Activated T-cell treated with anti-CD3 and anti-CD28 coated beads, Interleukin-2, amount 50 U/mL, for 48 hours (primary cell): Measurements from ENCODE around the gene SLBP.

Experiments
- DNase-seq, 2 experiments: peaks; one replicate each; pipeline ENCODE4 v3.0.0-alpha.2; 2020

Gene SLBP

DNA sequence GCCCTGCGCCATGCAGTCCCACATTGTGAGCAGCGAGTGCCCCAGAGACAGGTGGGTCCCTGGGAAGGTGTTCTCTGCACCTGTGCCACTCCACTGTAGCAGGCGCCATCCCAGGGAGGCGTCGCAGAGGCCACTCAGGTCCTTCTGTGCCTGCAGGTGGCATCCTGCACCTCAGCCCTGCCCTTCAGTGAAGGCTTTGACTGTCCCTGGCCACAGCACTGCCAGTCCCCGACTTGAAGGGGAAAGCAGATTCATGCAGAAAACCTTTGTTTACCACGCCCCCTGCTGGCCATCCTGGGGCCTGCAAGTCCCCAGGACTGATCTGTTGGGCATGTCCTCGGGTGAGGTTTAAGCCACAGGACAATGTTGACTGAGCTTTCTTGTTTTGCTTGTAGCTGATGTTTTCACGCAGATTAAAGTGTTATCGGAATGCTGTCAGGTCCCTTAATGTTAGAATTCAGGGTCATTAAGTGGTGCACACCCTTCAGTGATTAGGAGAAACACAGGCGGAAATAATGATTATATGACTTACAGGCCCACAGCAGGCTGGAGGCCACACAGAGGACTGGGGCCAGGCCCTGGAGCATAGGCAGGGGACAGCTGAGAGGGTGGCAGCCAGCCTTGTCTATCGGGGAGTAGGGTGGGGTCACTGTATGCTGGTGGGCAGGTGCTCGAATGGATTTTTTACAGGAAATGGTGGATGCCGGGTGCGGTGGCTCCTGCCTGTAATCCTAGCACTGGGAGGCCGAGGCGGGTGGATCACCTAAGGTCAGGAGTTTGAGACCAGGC is 14.2 kb upstream of the SLBP start:
- peak; percentile 93 to 94 for DNase-seq

DNA sequence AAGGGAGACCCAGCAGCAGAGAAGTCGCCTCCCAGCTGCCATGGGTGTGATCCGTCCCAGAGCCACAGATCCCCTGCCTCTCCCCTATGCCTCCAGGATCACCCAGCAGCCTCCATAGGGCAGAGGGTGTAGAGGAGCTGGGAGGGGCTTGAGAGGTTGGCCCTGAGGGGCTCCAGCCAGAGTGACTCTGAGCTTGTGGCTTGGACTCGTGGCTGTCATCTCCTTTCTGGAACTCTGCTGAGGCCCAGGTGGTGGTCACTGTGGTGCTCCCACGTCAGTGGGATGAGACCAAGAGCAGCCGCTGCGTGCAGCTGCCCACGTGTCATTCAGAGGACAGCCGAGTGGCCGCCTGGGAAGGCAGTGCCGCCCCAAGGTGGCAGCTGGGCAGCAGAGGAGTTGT is 13.4 kb upstream of the SLBP start:
- DNase-seq: no peak

DNA sequence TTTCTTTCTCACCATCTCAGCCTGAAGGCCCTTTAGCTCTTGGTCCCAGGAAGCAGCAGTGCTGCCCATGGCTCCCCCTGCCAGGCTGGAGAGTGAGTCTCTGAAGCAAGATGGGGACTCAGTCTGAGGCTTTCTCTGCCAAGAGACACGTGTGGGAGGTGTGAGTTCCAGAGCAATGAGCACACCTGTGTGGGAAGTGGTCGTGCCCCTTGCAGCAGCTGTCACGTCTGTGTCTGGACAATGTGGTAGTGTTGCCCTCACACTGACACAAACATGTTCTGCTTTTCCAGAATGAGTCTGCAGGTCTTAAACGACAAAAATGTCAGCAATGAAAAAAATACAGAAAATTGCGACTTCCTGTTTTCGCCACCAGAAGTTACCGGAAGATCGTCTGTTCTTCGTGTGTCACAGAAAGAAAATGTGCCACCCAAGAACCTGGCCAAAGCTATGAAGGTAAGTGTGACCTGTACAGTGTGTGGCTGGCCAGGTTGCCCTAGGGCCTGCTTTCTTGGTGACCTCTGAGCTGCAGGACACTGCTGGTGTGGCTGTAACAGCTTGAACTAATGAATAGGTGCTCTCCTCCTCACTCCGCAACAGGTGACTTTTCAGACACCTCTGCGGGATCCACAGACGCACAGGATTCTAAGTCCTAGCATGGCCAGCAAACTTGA is 11.1 kb upstream of the SLBP start:
- DNase-seq: peak; percentile 75 to 78

DNA sequence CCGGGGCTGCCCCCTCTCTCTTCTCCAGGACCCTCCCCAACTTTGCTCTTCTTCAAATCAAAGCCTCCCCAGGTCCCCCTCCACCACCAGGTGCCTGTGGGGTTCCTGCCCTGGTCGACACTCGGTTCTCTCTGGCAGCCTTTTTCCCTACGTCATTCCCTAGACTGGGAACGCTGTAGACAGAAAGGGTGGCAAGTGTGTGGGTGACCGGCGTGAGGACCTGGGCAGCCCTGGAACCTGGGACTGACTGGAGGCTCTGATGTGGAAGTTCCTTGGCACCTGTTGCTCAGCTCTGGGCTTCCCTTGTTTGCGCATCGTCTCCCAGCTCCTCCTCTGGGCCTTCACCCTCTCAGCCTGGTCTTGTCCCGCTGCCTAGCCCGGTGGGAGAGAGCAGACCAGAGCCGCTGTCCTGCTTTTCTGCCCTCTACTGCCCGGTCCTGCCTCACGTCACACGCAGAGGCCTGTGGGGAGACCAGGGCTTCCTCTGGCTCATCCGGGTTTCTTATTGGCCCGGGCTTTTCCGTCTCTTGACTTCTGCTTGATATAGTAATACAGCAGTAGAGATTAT is 10.5 kb upstream of the SLBP start:
- DNase-seq: no peak

DNA sequence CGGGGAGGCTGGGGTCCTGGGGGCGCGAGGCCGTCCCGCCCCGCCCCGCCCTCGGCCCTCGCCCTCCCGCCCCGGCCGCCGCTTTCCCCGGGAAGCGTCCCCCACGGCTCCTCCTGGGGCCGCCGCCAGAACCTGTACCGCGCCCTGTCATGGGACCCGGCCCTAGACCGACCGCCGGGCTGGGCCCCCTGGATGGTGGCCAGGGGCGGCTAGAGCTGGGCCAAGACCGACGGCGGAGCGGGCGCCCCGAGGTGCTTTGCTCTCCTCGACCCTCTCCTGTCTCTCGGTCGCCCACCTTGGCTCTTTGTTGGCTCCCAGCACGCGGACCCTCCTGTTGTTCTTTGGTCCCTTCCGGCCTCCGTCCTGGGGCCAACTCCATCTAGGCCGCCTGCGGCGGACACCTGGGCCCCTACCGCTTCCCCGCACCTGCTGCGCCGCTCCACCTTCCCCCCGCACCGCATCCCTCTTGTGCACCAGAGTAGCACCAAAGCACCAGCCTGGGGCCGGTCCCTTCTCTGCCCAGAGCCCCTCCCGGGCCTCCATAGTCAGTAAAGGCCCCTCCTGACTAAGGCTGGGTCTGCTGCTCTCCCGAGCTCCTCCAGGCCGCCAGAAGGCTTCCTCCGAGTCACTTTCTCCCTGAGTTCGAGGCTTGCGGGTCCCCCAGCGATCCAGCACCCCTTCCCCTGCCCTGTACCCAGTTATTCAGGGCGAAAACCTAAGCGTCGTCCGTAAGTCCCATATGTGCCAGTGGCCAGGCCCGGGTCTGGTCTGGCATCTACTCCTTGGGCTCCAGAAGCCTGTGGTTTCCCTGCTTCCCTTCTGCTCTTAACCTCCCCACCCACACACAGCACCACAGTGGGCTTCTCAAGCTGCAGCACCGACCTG is 9.8 kb upstream of the SLBP start:
- peak in 1 of 2 experiments; percentile 56 for DNase-seq

DNA sequence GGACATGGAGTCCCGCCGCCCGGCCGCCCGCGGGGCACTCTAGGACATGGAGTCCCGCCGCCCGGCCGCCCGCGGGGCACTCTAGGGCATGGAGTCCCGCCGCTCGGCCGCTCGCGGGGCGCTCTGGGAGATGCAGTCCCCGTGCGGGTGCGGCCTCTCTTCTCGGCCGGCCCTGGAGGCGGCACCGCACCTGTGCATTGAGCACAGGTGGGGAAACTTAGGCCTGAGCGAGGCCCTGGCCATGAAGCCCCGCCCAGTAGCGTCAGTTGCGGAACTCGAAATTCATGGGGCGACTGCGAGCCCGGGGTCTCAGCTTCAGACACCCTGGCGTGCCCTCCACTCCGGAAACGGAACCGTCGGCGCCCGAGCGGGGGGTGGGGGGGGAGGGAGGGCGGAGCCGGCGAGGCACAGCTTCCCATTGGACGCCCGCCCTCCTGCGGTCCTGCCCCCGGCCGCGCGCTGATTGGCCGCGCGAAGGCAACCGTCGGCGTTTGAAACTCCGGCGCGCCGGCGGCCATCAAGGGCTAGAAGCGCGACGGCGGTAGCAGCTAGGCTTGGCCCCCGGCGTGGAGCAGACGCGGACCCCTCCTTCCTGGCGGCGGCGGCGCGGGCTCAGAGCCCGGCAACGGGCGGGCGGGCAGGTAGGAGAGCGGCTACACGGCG is 9.0 kb upstream of the SLBP start, which contains the start of the genes TACC3 and TMEM129:
Gene TACC3, plus strand, starts transcription at position 519 of the 663 bp plus-strand sequence. CDS start 1,901 bp downstream, outside the sequence.
Gene TMEM129, minus strand, starts transcription at position 321 of the 663 bp plus-strand sequence. CDS start 486 bp downstream, outside the sequence.
- peak; percentile 95 to 96 for DNase-seq

DNA sequence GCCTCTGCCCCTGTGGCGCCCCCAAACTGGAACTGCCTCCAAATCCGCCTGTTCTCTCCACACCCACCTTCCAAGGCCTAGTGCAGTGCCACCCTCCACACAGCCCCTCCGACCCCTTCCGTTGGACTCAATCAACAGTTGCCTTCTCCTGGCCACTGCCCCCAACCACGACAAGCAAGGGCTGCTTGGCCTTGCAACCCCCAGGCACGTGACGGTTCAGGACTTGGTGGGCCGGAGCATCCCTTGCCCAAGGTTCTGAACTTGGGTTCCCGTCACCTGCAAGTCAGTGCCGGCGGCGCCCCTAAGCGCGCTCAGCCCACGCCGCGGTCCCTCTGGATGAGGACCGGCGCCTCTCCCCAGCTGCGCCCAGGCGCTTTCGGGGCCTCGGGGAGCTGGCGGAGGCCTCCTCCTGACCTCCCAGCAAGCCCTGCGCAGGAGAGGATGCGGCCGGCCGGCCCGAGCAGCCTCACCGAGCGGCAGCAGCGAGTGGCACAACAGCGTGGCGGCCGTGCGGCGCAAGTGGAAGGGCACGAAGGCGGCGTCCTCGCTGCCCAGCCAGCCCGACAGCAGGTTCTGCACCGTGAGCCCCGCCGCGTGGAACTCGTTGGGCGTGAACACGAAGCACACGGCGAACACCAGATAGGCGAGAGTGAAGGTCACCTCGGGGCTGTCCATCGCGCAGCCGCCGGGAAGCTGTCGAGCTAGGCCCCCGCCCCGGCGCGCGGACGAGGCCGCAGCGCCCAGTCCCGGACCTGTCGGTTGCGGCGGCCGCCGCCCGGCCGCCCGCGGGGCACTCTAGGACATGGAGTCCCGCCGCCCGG is 8.3 kb upstream of the SLBP start:
- peak; percentile 66 to 76 for DNase-seq

DNA sequence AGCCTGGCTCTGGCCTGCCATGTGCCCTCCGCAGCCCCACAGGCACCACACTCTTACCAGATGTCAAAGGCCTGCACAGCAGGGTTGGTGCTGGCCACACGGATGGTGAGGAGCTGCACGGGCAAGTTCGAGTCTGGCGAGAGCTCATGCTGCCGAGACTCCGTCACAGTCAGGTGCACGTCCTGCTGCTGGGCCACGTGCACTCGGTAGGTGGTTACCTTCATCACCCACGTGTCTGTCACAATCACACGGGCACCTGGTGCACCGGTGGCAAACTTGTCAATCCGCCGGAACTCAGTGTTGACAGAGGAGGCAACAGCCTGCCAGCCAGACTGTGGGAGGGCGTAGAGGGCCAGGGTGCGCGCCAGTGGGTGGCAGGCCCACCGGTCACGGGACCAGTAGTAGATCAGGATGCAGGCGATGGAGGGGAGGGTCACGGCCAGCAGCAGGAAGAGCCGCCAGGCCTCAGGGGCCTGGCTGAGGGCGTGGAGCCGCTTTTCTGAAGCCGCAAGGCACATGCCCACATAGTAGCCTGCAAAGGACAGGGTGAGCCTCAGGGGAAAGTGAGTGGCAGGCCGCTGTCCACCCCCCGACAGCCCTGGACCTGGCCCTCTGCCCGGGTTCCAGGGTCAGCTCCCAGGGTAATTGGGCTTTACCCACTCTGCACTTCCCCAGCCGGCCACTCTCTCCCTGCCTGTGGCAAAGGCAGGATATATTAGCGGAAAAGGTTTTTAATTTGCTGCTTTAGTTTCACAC is 6.2 kb upstream of the SLBP start:
- DNase-seq: no peak

DNA sequence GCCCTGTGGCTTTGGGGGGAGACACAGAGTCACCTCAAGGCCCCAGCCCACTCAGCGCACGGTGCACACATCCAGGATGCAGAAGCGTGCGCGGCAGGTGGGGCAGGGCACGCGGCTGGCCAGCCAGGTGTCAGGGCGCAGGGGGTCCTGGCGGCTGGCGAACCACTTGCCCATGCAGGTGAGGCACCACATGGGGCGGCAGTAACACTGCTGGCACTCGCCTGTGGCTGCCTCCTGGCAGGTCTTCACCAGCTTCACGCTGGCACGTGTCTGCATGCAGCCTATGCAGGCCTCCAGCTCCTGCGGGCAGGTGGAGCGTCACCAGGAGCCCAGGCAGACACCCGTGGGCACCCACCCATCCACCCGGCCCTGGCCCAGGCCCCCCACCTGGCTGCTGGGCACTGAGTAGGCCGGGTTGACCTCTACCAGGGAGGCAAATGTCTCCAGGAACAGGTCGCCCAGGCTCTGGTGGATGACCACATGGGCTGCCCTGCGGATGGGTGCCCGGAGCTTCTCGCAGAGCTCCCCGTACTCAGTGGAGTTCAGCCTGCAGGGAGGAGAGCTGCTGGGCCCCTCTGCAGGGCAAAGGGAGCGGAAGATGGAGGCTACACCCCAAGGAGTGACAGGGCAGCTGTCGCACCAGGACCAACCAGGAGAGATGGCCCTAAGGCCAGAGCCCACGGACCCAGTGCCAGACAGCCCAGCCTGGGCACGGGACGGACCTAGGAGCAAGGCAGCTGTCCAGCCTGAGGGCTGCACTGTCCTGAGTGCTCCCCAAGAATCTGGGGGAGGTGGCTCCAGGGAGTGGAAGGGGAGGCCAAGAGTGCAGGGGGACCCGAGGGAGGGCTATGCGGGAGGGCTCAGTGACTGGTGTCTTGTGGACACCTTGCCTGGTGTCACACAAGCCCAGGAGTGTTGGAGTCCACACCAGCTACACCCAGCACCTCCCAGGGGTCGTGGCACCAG is 5.3 kb upstream of the SLBP start:
- DNase-seq: no peak

DNA sequence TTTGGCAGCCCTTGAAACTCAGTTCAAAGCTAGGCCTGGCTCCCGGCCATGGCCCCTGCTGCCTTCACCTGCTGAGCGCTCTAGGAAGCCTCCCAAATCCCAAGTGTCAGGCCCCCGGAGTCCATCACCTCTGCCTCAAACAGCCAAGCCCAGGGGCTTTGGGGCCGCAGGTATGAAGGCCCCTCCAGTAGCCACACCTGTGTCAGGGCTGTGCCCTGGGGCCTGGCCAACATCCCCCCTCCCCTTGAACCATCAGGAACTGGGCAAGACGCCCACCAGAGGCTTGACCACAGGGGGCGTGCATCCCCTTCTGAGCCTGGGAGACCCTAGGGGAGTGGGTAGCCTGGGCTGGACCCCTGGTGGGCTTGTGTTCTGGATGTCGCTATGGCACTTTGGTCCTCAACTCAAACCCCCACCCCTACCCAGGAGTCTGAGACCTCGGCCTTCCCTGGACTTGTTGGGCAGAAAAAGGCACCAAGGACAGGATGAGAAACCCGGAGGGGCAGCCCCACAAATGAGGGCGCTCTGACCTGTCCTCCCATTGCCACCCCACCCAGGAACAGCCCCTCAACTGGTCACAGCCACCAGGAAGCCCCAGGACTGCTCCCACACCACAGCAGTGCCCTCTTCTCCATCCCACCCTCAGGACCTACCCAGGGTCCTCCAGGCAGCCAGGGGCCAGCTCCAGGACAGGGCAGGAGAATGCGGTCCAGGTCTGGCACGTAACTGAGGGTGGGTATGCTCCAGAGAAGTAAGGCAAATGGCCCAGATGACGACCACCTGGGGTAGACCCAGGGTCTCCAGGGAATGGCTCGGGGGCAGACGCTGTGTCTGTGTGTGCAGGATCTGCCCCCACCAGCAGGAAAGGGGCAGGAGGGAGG is 4.2 kb upstream of the SLBP start:
- DNase-seq: peak in 1 of 2 experiments; percentile 22

DNA sequence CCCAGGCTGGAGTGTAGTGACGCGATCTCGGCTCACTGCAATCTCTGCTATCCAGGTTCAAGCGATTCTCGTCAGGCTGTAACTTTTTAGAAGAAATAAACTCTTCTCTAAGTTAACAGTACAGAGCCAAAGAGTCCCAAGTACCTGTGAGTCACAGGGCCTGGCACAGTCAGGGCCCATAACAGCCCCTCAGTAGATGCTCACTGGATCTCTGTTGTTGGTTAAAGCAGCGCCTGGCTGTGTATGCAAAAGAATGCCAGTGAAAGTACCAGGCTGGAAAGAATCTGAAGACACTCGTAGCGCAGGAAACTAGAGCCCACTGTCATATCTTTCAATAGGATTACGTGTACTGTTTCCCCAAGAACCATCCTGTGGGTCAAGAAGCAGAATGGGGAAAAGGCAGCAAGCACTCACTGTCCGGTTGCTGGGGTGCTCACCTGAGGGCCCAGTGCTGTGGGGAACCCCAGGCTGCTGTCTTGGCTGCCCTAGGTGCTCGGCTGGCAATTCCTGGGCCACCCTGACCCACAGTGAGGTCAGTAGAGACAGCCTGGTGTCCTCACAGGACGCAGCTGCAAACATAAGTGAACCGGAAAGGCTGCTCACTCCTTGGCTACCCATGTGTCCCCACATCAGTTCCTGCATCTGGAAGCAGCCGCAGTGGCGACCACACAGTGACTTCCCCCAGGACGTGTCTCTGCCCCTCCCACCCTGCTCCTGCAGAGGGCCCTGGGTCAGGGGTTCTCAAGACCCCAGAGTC is 3.1 kb upstream of the SLBP start:
- peak in 1 of 2 experiments; percentile 29 for DNase-seq

DNA sequence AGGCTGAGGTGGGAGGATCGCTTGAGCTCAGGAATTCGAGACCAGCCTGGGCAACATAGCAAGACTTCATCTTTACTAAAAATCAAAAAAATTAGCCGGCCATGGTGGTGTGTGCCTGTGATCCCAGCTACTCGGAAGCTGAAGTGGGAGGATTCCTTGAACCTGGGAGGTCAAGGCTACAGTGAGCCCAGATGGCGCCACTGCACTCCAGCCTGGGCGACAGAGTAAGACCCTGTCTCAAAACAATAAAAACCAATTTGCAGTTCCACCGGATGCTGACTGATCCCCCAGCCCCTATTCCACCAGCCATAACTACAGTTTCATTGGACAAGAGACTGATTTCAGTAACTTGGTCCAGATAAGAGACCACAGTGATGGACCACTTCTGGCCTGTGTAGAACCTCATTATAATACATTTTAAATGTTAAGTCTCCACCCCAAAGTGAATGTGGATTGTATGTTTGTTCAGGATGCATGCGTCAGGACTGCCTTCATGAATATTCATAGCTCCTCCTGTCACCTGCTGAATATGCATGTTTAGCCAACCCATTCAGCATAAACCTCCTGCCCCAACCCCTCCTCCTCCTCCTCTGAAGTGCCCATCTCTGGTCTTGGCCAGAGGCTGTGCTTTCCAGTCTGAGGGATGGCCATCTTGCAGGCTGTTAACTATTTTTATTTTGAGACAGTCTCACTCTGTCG is 2.3 kb upstream of the SLBP start:
- no peak for DNase-seq

DNA sequence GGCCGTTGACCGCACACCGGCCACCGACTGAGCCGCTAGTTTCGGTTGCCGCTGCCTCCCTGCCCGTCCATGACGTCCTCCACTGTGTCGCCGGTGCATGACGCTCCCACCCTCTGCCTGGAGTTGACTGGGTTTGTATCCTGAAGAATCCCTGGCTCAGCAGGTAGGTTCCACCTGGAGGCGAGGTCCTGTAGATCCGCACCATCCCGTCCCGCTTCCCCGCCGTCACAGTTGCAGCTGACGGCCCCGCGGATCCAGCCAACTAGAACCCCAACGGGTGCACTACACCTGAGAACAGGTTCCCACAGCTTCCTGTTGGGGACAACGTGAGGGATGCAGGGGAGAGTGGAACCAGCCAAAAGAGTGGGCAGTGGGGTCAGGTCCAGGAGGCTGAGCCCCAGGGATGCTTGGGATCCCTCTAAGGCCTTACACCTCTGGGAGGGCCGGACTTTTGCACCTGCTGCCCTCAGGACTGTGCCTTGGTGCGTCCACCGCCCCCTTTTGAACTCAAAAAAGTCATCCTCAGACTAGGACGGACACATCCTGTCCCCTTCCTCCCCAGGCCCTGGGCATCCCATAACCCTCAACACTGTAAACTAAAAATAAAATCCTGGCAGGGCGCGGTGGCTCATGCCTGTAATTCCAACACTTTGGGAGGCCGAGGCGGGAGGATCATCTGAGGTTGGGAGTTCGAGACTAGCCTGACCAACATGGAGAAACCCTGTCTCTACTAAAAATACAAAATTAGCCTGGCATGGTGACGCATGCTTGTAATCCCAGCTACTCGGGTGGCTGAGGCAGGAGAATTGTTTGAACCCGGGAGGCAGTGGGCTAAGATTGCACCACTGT is 1.1 kb upstream of the SLBP start:
- no peak for DNase-seq

DNA sequence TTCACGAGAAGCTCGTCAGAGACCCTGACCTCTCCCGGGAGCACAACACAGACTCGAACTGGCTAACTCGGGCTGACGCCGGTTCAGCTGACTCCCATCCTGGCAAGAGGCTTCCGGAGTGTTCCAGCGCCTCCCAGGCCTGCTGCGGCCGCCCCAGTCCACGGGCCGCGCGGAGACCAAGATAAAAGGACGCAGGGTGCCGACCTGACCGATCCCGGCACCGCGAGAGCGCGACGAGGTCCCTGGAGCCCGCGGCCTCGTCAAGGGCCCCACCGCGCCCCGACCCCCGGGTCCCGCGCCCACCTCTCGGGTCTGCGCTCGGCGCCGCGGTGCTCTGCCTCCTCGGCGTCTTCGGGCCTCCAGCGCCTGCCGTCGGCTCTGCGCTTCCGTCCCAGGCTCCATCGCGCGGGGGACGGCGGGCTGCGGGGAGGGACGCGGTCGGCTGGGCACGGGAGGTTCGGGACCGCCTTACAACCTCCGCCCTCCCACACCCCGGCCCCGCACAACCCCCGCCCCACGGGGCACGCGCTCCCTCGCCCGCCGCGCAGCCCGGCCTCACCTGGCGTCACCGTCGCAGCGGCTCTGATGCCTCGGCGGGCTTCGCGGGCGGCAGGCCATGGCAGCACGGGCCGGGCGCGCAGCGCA is 426 bp downstream of the SLBP start:
- DNase-seq: peak in 1 of 2 experiments; percentile 61

DNA sequence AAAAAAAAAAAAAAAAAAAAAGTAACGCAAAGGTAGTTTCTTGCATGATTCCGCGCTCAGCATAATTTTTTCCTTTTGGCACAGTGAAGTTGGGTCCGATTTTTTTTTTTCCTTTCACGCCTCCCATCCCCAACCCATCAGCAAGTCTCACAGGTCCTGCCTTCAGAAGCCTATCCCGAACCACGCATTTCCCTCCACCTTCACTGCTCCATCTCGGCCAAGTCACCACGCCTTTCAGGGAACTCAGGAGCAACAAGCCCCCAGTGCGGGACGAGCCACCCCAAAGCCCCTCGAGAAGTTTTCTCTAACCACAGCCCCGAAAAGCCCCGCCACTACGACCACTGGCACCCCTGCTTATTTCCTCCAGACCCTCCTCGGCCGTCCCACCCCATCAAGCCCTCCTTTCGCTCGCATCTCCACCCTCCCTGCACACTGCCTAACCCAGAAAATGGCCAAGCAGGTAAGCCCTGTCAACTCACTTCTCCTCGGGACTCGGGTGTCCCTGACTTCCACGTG is 1.0 kb downstream of the SLBP start:
- DNase-seq: no peak
